Measurements from ENCODE around the gene MLEC. TPM values are rescaled to one million over a fixed set of nuclear protein-coding genes. Genes with fewer than 3 reads are reported as not detected.

The MLEC gene
- total RNA-seq, 2 experiments from 2014 or later, result 64.5 to 76.1 TPM

GRCh38 chr12:120739031-120739762, 52.2 kb downstream of the MLEC start:
- DNase-seq (no peak), ATAC-seq (ENCODE audit: low read depth) (no peak)
- Mint-ChIP-seq H3K27ac (no peak overlapping the region), H3K27me3 (no peaks in the 10 kb centered on the region), H3K4me3 (no peak overlapping the region), H3K36me3 (peaks cover 3% of the 10 kb centered on the region), H3K4me1 (no peaks in the 10 kb centered on the region), H3K9me3 (no peaks in the 10 kb centered on the region)
- POLR2A ChIA-PET, result no interaction called here

- H3K27ac Mint-ChIP-seq, result no peak overlapping the region
- no peaks in the 10 kb centered on the region for H3K27me3 Mint-ChIP-seq
- no peak overlapping the region for H3K4me3 Mint-ChIP-seq
- no peaks in the 10 kb centered on the region for H3K4me1 Mint-ChIP-seq
- DNase-seq (no peak), ATAC-seq (ENCODE audit: low read depth) (no peak)
- no peaks in the 10 kb centered on the region for H3K9me3 Mint-ChIP-seq
- H3K36me3 Mint-ChIP-seq, result peaks cover 2% of the 10 kb centered on the region
- POLR2A ChIA-PET, result no interaction called here
These were observed 53.1 kb downstream of the MLEC start for GRCh38 chr12:120739821-120740613.

GRCh38 chr12:120740871-120741270, 53.9 kb downstream of the MLEC start:
- POLR2A ChIA-PET, result no interaction called here
- no peaks in the 10 kb centered on the region for H3K4me1 Mint-ChIP-seq

GRCh38 chr12:120741476-120742421, 54.8 kb downstream of the MLEC start:
- H3K9me3 Mint-ChIP-seq, result no peaks in the 10 kb centered on the region
- H3K27me3 Mint-ChIP-seq, result no peaks in the 10 kb centered on the region
- no peak overlapping the region for H3K27ac Mint-ChIP-seq
- no peaks in the 10 kb centered on the region for H3K4me1 Mint-ChIP-seq
- POLR2A ChIA-PET, result no interaction called here
- no peak overlapping the region for H3K4me3 Mint-ChIP-seq
- no peaks in the 10 kb centered on the region for H3K36me3 Mint-ChIP-seq
- ATAC-seq (ENCODE audit: low read depth), result no peak
- no peak for DNase-seq

More at GRCh38 chr12:120740871-120741270, 53.9 kb downstream of the MLEC start:
- no peak for ATAC-seq (ENCODE audit: low read depth)
- Mint-ChIP-seq H3K4me3 (no peak overlapping the region), H3K27me3 (no peaks in the 10 kb centered on the region), H3K27ac (no peak overlapping the region), H3K9me3 (no peaks in the 10 kb centered on the region), H3K36me3 (peaks cover 2% of the 10 kb centered on the region)
- DNase-seq, result no peak

GRCh38 chr12:120744922-120745493, 58.1 kb downstream of the MLEC start:
- no peaks in the 10 kb centered on the region for H3K27me3 Mint-ChIP-seq
- H3K36me3 Mint-ChIP-seq, result no peaks in the 10 kb centered on the region
- POLR2A ChIA-PET, result no interaction called here
- no peak overlapping the region for H3K27ac Mint-ChIP-seq
- no peak overlapping the region for H3K4me3 Mint-ChIP-seq
- H3K9me3 Mint-ChIP-seq, result no peaks in the 10 kb centered on the region
- no peaks in the 10 kb centered on the region for H3K4me1 Mint-ChIP-seq
- DNase-seq, result no peak
- ATAC-seq (ENCODE audit: low read depth), result no peak

GRCh38 chr12:120748242-120748641, 61.3 kb downstream of the MLEC start:
- no peak overlapping the region for H3K27ac Mint-ChIP-seq
- no peak for DNase-seq
- peaks cover 6% of the 10 kb centered on the region for H3K27me3 Mint-ChIP-seq
- no peak for ATAC-seq (ENCODE audit: low read depth)
- POLR2A ChIA-PET, result no interaction called here
- no peaks in the 10 kb centered on the region for H3K4me1 Mint-ChIP-seq
- H3K36me3 Mint-ChIP-seq, result no peaks in the 10 kb centered on the region
- H3K4me3 Mint-ChIP-seq, result no peak overlapping the region
- no peaks in the 10 kb centered on the region for H3K9me3 Mint-ChIP-seq

GRCh38 chr12:120749256-120749655, 62.3 kb downstream of the MLEC start:
- peaks cover 6% of the 10 kb centered on the region for H3K27me3 Mint-ChIP-seq
- POLR2A ChIA-PET, result interaction anchor here (0.7 kb wide), 2 partner anchors 57 to 244 kb away, joined by 3 to 4 read pairs; no protein-coding TSS in a partner anchor
- no peaks in the 10 kb centered on the region for H3K9me3 Mint-ChIP-seq
- H3K36me3 Mint-ChIP-seq, result no peaks in the 10 kb centered on the region
- no peak overlapping the region for H3K4me3 Mint-ChIP-seq
- no peaks in the 10 kb centered on the region for H3K4me1 Mint-ChIP-seq
- DNase-seq (no peak), ATAC-seq (ENCODE audit: low read depth) (no peak)
- no peak overlapping the region for H3K27ac Mint-ChIP-seq

- Mint-ChIP-seq H3K4me1 (no peaks in the 10 kb centered on the region), H3K4me3 (no peak overlapping the region), H3K27me3 (peaks cover 10% of the 10 kb centered on the region), H3K27ac (no peak overlapping the region), H3K9me3 (peaks cover 4% of the 10 kb centered on the region), H3K36me3 (peaks cover 2% of the 10 kb centered on the region)
- POLR2A ChIA-PET, result interaction anchor here (0.7 kb wide), 1 partner anchor 135 kb away, joined by 3 read pairs; no protein-coding TSS in a partner anchor
- DNase-seq (no peak), ATAC-seq (ENCODE audit: low read depth) (no peak)
These were observed 63.9 kb downstream of the MLEC start for GRCh38 chr12:120750806-120751205.

GRCh38 chr12:120751389-120751788, 64.4 kb downstream of the MLEC start:
- DNase-seq, result no peak
- no peak overlapping the region for H3K27ac Mint-ChIP-seq
- no peak for ATAC-seq (ENCODE audit: low read depth)
- peaks cover 4% of the 10 kb centered on the region for H3K9me3 Mint-ChIP-seq
- H3K36me3 Mint-ChIP-seq, result peaks cover 2% of the 10 kb centered on the region
- POLR2A ChIA-PET, result interaction anchor here (0.7 kb wide), 1 partner anchor 135 kb away, joined by 3 read pairs; no protein-coding TSS in a partner anchor
- no peak overlapping the region for H3K4me3 Mint-ChIP-seq
- H3K4me1 Mint-ChIP-seq, result no peaks in the 10 kb centered on the region
- H3K27me3 Mint-ChIP-seq, result peaks cover 10% of the 10 kb centered on the region

Other genes starting within 250 kb of the MLEC start
- 100 to 1,000 TPM; 248 to 276 TPM for gene COX6A1, start 249.0 kb upstream of the MLEC start, total RNA-seq
- gene TRIAP1, start 240.8 kb upstream of the MLEC start, total RNA-seq, result 10 to 100 TPM; 23.8 to 24.0 TPM
- 10 to 100 TPM; 26.4 to 31.3 TPM for gene GATC, start 240.7 kb upstream of the MLEC start, total RNA-seq
- 100 to 1,000 TPM; 164 to 166 TPM for gene SRSF9, start 217.4 kb upstream of the MLEC start, total RNA-seq
- gene DYNLL1, start 191.0 kb upstream of the MLEC start, total RNA-seq, result 100 to 1,000 TPM; 146 to 153 TPM
- 10 to 100 TPM; 24.6 to 25.2 TPM for gene COQ5, start 158.0 kb upstream of the MLEC start, total RNA-seq
- 100 to 1,000 TPM; 205 to 216 TPM for gene RNF10, start 152.8 kb upstream of the MLEC start, total RNA-seq
- gene POP5, start 105.7 kb upstream of the MLEC start, total RNA-seq, result 10 to 100 TPM; 59.4 to 62.3 TPM
- 1 to 10 TPM; 1.4 to 1.7 TPM for gene CABP1, start 46.5 kb upstream of the MLEC start, total RNA-seq
- gene UNC119B, start 23.3 kb downstream of the MLEC start, total RNA-seq, result 10 to 100 TPM; 19.5 to 23.7 TPM
- gene ACADS, start 38.7 kb downstream of the MLEC start, total RNA-seq, result 10 to 100 TPM; 17.1 to 22.0 TPM
- gene SPPL3, start 217.2 kb downstream of the MLEC start, total RNA-seq, result 10 to 100 TPM; 28.0 to 31.1 TPM

Measured in activated naive CD8-positive, alpha-beta T cell treated with anti-CD3 and anti-CD28 coated beads, Interleukin-2, amount 10 ng/mL, durations not matched to agents 7 days and 5 days (primary cell).